OCI-LY1 (cell line): ENCODE results near the gene CLTCL1.
"Not testable (repeated sequence)": the region's sequence is repeated elsewhere in the genome, so short reads cannot be mapped to it uniquely, and the experiment has no call there.

Source experiments
- H2AFZ ChIP-seq: fragments of 200-600 bp; sonication (generic), shearing (Covaris generic); 2 replicates; pipeline ENCODE4 v1.6.0; 2014; ENCODE audit warnings: antibody characterized with exemption, mild to moderate bottlenecking, low read length
- H3F3A ChIP-seq: fragments of 200-600 bp; sonication (generic), shearing (Covaris generic); 2 replicates; pipeline ENCODE4 v1.6.0; 2014; ENCODE audit warnings: mild to moderate bottlenecking, antibody characterized with exemption, low read length, moderate library complexity; ENCODE audit not compliant: insufficient read depth
- H3K27ac ChIP-seq: fragments of 200-600 bp; sonication (generic); 2 replicates; pipeline ENCODE4 v1.5.1; 2014; ENCODE audit warnings: low read length, mixed run types, mild to moderate bottlenecking, low read depth; ENCODE audit not compliant: poor library complexity, severe bottlenecking
- H3K27me3 ChIP-seq: fragments of 200-600 bp; sonication (generic); 2 replicates; pipeline ENCODE4 v1.6.0; 2014; ENCODE audit warnings: antibody characterized with exemption, mild to moderate bottlenecking, low read length, moderate library complexity; ENCODE audit not compliant: insufficient read depth
- H3K36me3 ChIP-seq: fragments of 200-600 bp; sonication (generic); 2 replicates; pipeline ENCODE4 v1.6.1; 2014; ENCODE audit warnings: mild to moderate bottlenecking, antibody characterized with exemption, low read length, moderate library complexity, mixed read lengths; ENCODE audit not compliant: insufficient read depth
- H3K4me1 ChIP-seq: fragments of 200-600 bp; sonication (generic); 2 replicates; pipeline ENCODE4 v1.5.1; 2014; ENCODE audit warnings: mild to moderate bottlenecking, low read length, moderate library complexity; ENCODE audit not compliant: insufficient read depth, severe bottlenecking
- H3K4me2 ChIP-seq: fragments of 200-600 bp; sonication (generic), shearing (Covaris generic); 2 replicates; pipeline ENCODE4 v1.6.1; 2014; ENCODE audit warnings: low read length
- H3K4me3 ChIP-seq: fragments of 200-600 bp; sonication (generic); 2 replicates; pipeline ENCODE4 v1.5.1; 2014; ENCODE audit warnings: low read length, low read depth, mild to moderate bottlenecking, mixed read lengths; ENCODE audit not compliant: poor library complexity, severe bottlenecking
- H3K79me2 ChIP-seq: fragments of 200-600 bp; shearing (Covaris generic); 2 replicates; pipeline ENCODE4 v1.6.1; 2016; ENCODE audit warnings: mixed run types, low read length, mixed read lengths; ENCODE audit not compliant: insufficient read depth
- H3K9ac ChIP-seq: fragments of 200-600 bp; sonication (generic), shearing (Covaris generic); 2 replicates; pipeline ENCODE4 v1.6.1; 2014; ENCODE audit warnings: mild to moderate bottlenecking, low read length, mixed read lengths
- H3K9me2 ChIP-seq: fragments of 200-600 bp; sonication (generic), shearing (Covaris generic); 2 replicates; pipeline ENCODE4 v1.6.1; 2014; ENCODE audit warnings: low read depth, mild to moderate bottlenecking, low read length, mixed read lengths
- H3K9me3 ChIP-seq: fragments of 200-600 bp; shearing (Covaris generic); 2 replicates; pipeline ENCODE4 v1.6.1; 2014; ENCODE audit warnings: low read length, mixed read lengths
- H4K20me1 ChIP-seq: fragments of 200-600 bp; sonication (generic), shearing (Covaris generic); 2 replicates; pipeline ENCODE4 v1.6.0; 2016; ENCODE audit warnings: mild to moderate bottlenecking, low read length; ENCODE audit not compliant: insufficient read depth
- EZH2 ChIP-seq: fragments of 200-600 bp; sonication (generic), shearing (Covaris generic); IDR thresholded peaks from 2 replicates; pipeline ENCODE4 v1.8.0; 2017; ENCODE audit warnings: borderline replicate concordance, mixed run types, mild to moderate bottlenecking, antibody characterized with exemption, low read length, moderate library complexity, mixed read lengths
- TF ChIP-seq, protein P1 (sequence below): fragments of 200-600 bp; sonication (generic), shearing (Covaris generic); IDR thresholded peaks from 2 replicates; pipeline ENCODE4 v1.5.1; 2017; ENCODE audit warnings: mild to moderate bottlenecking, antibody characterized with exemption, low read length, moderate library complexity, mixed read lengths

CLTCL1 gene

DNA sequence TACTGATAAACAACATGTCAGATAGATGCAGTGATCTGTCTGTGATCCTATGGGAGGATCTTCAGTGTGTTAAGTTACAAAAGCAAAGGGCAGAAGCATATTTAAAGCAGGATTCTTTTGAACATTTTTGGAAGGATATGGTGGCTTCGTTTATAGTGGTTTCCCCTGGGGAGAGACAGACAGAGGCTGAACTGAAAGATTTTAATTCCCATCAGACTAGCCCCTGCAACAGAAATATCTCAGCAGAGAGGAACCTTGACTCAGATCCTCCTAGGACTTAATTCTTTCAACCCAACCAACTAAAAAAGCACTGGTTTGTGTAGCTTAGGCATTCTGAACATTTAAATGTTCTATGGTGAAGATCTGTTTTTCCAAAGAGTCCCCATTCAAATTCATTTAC, 5.7 kb downstream of the CLTCL1 start:
- Histone ChIP-seq H3F3A (no peaks in the 10 kb centered on the region), H2AFZ (no peak overlapping the region), H3K36me3 (no peaks in the 10 kb centered on the region), H3K27me3 (0 out of 2 replicates have a peak, but pooled peaks cover 5% of the 10 kb centered on the region), H3K4me1 (peaks cover 2% of the 10 kb centered on the region), H3K9ac (no peak overlapping the region), H3K9me3 (no peaks in the 10 kb centered on the region), H3K27ac (no peak overlapping the region), H3K4me3 (no peak overlapping the region), H4K20me1 (no peaks in the 10 kb centered on the region), H3K9me2 (no peaks in the 10 kb centered on the region), H3K79me2 (no peaks in the 10 kb centered on the region), H3K4me2 (no peak overlapping the region)
- no peak for TF ChIP-seq EZH2
- TF ChIP-seq, protein P1, sequence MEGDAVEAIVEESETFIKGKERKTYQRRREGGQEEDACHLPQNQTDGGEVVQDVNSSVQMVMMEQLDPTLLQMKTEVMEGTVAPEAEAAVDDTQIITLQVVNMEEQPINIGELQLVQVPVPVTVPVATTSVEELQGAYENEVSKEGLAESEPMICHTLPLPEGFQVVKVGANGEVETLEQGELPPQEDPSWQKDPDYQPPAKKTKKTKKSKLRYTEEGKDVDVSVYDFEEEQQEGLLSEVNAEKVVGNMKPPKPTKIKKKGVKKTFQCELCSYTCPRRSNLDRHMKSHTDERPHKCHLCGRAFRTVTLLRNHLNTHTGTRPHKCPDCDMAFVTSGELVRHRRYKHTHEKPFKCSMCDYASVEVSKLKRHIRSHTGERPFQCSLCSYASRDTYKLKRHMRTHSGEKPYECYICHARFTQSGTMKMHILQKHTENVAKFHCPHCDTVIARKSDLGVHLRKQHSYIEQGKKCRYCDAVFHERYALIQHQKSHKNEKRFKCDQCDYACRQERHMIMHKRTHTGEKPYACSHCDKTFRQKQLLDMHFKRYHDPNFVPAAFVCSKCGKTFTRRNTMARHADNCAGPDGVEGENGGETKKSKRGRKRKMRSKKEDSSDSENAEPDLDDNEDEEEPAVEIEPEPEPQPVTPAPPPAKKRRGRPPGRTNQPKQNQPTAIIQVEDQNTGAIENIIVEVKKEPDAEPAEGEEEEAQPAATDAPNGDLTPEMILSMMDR, result no peak

DNA sequence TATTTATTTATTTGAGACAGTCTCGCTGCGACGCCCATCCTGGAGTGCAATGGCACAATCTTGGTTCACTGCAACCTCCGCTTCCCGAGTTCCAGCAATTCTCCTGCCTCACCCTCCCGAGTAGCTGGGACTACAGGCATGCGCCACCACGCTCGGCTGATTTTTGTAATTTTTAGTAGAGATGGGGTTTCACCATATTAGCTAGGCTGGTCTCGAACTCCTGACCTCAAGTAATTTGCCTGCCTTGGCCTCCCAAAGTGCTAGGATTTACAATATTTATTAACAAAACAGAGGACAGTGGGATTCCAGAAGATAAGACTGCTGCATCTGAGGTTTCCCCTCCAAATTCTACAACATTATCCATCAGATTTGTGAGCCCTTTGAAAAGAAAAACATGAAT, 12.4 kb downstream of the CLTCL1 start:
- H3K9me3 ChIP-seq, H3K27ac ChIP-seq, H3F3A ChIP-seq, H4K20me1 ChIP-seq, H3K9me2 ChIP-seq, H3K4me2 ChIP-seq, H3K27me3 ChIP-seq, H2AFZ ChIP-seq, H3K9ac ChIP-seq, H3K4me1 ChIP-seq, H3K79me2 ChIP-seq, H3K36me3 ChIP-seq, H3K4me3 ChIP-seq: not testable (repeated sequence)

DNA sequence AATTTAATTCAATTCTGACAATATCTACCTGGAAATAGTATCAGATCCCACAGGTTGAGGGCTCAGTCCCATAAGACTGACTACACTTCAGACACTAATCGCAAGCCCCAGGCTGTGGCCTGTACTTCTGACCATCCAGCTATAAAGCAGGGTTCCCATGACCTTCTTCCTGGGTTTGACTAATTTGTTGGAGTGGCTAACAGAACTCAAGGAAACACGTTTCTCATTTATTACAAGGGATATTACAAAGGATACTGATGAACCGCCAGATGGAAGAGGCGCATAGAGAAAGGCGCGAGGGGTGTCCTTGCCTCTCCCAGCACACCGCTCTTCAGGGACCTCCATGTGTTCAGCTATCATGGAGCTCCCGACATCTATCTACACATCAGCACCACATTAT, 13.7 kb downstream of the CLTCL1 start:
- H3K9ac ChIP-seq, result no peak overlapping the region
- TF ChIP-seq, protein P1, result no peak
- no peak for TF ChIP-seq EZH2

DNA sequence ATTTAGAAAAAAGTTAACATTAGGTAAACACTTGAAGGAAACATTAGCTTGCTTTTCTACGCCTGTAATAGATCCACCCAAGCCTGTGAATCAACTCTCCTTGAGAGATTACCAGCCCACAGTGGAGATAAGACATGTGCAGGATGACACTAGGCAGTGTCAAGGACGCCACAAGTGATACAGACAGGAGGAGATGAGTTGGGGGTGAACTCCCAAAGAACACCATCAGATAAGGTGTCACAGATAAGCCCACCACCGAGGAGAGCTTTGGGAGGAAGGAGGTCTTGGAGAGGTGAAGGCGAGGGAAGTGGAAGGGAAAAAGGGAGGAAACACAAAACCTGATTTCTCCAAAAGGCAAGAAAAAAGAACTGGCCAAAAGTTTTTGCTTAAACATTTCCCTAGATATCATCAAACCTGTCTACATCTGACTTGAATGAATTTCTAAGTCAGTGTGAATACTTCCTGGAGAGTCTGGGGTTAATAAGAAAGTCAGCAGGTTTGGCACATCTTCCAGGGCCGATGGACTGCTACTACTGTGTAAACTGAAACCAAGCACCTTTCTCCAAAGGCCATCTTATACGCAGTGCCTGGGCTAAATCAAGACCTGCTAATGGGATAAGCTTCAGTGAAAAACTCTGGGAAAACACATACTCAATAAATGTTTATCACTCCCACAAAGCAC, 15.5 kb downstream of the CLTCL1 start:
- H3K4me1 ChIP-seq, result no peaks in the 10 kb centered on the region
- H3K4me3 ChIP-seq, result no peak overlapping the region
- H3F3A ChIP-seq, result no peaks in the 10 kb centered on the region; the same call in 1 of the 2 replicates
- no peaks in the 10 kb centered on the region for H3K79me2 ChIP-seq
- H3K36me3 ChIP-seq, result no peaks in the 10 kb centered on the region
- H3K27me3 ChIP-seq, result no peaks in the 10 kb centered on the region
- H3K9ac ChIP-seq, result no peak overlapping the region
- no peaks in the 10 kb centered on the region for H3K9me2 ChIP-seq
- H2AFZ ChIP-seq, result no peak overlapping the region
- H3K4me2 ChIP-seq, result no peak overlapping the region
- no peaks in the 10 kb centered on the region for H3K9me3 ChIP-seq
- H4K20me1 ChIP-seq, result no peaks in the 10 kb centered on the region
- no peak overlapping the region for H3K27ac ChIP-seq
- TF ChIP-seq, protein P1, result no peak
- no peak for TF ChIP-seq EZH2

More for the DNA sequence above, 13.7 kb downstream of the CLTCL1 start:
- Histone ChIP-seq H3K4me1 (no peaks in the 10 kb centered on the region), H4K20me1 (no peaks in the 10 kb centered on the region), H3K36me3 (no peaks in the 10 kb centered on the region), H3K79me2 (no peaks in the 10 kb centered on the region), H3F3A (no peaks in the 10 kb centered on the region), H3K9me2 (no peaks in the 10 kb centered on the region), H3K9me3 (no peaks in the 10 kb centered on the region), H3K4me3 (no peak overlapping the region), H3K27me3 (no peaks in the 10 kb centered on the region), H2AFZ (no peak overlapping the region), H3K27ac (no peak overlapping the region), H3K4me2 (no peak overlapping the region)
